Natural killer cell (primary cell): ENCODE measurements around the gene SERPINB4. TPM values are rescaled to one million over a fixed set of nuclear protein-coding genes. Genes with fewer than 3 reads are reported as not detected.
"Not testable (repeated sequence)": the region's sequence is repeated elsewhere in the genome, so short reads cannot be mapped to it uniquely, and the experiment has no call there.

Experiments used
- ATAC-seq, 3 donors: fragments of 150-1000 bp in 2 of 3; fragments of 200-7000 bp in 1 of 3; cut with Tn5 transposase; 1 replicate in 1 of 3; 2 replicates in 2 of 3; pipeline ENCODE4 v1.10.0; 2021; ENCODE audit warnings: mild to moderate bottlenecking in 2 of 3, moderate library complexity in 2 of 3
- DNase-seq, 2 donors: peaks; one replicate each; pipeline versions ENCODE4 v3.0.0 to v3.0.0-alpha.2; 2013 to 2021; ENCODE audit warnings: mixed read lengths in 1 of 2
- H3K27ac ChIP-seq: one replicate; pipeline ENCODE4 v1.5.1; 2013; ENCODE audit warnings: mild to moderate bottlenecking, low read length
- H3K27me3 ChIP-seq: one replicate; pipeline ENCODE4 v1.6.1; 2013; ENCODE audit warnings: low read length; ENCODE audit not compliant: control insufficient read depth, insufficient read depth
- H3K36me3 ChIP-seq: one replicate; pipeline ENCODE4 v1.6.1; 2013; ENCODE audit warnings: low read length; ENCODE audit not compliant: control insufficient read depth, insufficient read depth
- H3K4me1 ChIP-seq: one replicate; pipeline ENCODE4 v1.6.1; 2013; ENCODE audit warnings: low read length; ENCODE audit not compliant: control insufficient read depth, insufficient read depth
- H3K4me3 ChIP-seq: one replicate; pipeline ENCODE4 v1.5.1; 2013; ENCODE audit warnings: low read length
- H3K9me3 ChIP-seq: one replicate; pipeline ENCODE4 v1.6.1; 2013; ENCODE audit warnings: low read length; ENCODE audit not compliant: control insufficient read depth, insufficient read depth
- H3K27ac Mint-ChIP-seq, 2 donors: one replicate each; pipeline ENCODE4 v1.8.0; 2022; ENCODE audit warnings: mild to moderate bottlenecking in 2 of 2, mixed read lengths in 2 of 2, moderate library complexity in 1 of 2
- H3K27me3 Mint-ChIP-seq, 2 donors: one replicate each; pipeline ENCODE4 v1.8.0; 2022; ENCODE audit warnings: low read depth in 2 of 2, mixed read lengths in 2 of 2
- H3K36me3 Mint-ChIP-seq: one replicate; pipeline ENCODE4 v1.8.0; 2022; ENCODE audit warnings: mixed read lengths
- H3K4me1 Mint-ChIP-seq, 2 donors: one replicate each; pipeline ENCODE4 v1.8.0; 2022; ENCODE audit warnings: mixed read lengths in 2 of 2
- H3K4me3 Mint-ChIP-seq: one replicate; pipeline ENCODE4 v1.8.0; 2022; ENCODE audit warnings: mild to moderate bottlenecking, moderate library complexity, mixed read lengths
- H3K9me3 Mint-ChIP-seq, 2 donors: one replicate each; pipeline ENCODE4 v1.8.0; 2022; ENCODE audit warnings: mixed read lengths in 2 of 2
- WGBS: methylation state at CpG from one replicate; pipeline ENCODE4 v1.1.7; 2013; ENCODE audit warnings: missing lambda C conversion rate; ENCODE audit not compliant: insufficient coverage; 5-methylcytosine and 5-hydroxymethylcytosine counted together
- intact Hi-C: fragments of 100-400 bp; cut with micrococcal nuclease; formaldehyde crosslinking; loops from one replicate; pipeline ENCODE4 v1.14.2; 2022
- total RNA-seq, 4 donors: library from RNA; stranded (reverse); fragments of 120-200 nt in 1 of 4; gene quantifications; one replicate each; pipeline versions ENCODE4 v1.2.3 to v1.2.4, GENCODE V29; 2013 to 2022
- TF ChIP-seq, protein P1 (sequence below): fragments of 200-600 bp; IDR thresholded peaks from one replicate; pipeline ENCODE4 v1.8.0; 2022; ENCODE audit warnings: antibody characterized with exemption

SERPINB4 gene
- total RNA-seq, 3 donors from 2014 or later (not counting 1 experiment from before 2014, with no cell fraction given): not detected

DNA sequence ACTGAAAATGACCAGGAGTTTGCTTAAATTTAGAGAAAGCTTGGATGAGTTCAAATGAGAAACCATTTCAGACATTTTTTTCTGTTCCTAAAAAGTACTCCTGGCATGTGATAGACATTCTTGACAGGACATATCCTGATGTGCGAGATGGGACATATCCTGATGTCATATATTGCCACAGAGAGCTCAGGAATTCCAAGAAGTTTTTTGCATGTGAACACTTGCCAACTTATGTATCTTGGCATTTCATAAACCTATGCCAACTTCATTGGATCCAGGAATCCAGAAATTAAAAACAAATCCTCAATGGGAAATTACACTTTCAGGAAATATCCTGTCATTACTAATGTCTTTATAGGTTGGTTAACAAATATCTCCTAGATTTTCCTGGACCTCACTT is 20.5 kb upstream of the SERPINB4 start:
- Mint-ChIP-seq H3K36me3 (no peaks in the 10 kb centered on the region), H3K27ac (no peak overlapping the region), H3K27me3 (peaks cover 0 to 1% of the 10 kb centered on the region in 2 donors), H3K4me1 (no peaks in the 10 kb centered on the region), H3K9me3 (peaks cover 6 to 14% of the 10 kb centered on the region in 2 donors), H3K4me3 (no peak overlapping the region)
- no peak for ATAC-seq
- no peak for DNase-seq
- intact Hi-C loops: no loop called here
- 94% methylated on average over 1 of the region's 1 CpG for WGBS
- no peaks in the 10 kb centered on the region for H3K36me3 ChIP-seq
- no peaks in the 10 kb centered on the region for H3K4me1 ChIP-seq
- no peaks in the 10 kb centered on the region for H3K27me3 ChIP-seq
- TF ChIP-seq, protein P1, sequence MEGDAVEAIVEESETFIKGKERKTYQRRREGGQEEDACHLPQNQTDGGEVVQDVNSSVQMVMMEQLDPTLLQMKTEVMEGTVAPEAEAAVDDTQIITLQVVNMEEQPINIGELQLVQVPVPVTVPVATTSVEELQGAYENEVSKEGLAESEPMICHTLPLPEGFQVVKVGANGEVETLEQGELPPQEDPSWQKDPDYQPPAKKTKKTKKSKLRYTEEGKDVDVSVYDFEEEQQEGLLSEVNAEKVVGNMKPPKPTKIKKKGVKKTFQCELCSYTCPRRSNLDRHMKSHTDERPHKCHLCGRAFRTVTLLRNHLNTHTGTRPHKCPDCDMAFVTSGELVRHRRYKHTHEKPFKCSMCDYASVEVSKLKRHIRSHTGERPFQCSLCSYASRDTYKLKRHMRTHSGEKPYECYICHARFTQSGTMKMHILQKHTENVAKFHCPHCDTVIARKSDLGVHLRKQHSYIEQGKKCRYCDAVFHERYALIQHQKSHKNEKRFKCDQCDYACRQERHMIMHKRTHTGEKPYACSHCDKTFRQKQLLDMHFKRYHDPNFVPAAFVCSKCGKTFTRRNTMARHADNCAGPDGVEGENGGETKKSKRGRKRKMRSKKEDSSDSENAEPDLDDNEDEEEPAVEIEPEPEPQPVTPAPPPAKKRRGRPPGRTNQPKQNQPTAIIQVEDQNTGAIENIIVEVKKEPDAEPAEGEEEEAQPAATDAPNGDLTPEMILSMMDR: no peak
- no peak overlapping the region for H3K4me3 ChIP-seq
- H3K9me3 ChIP-seq: no peaks in the 10 kb centered on the region
- H3K27ac ChIP-seq: no peak overlapping the region

DNA sequence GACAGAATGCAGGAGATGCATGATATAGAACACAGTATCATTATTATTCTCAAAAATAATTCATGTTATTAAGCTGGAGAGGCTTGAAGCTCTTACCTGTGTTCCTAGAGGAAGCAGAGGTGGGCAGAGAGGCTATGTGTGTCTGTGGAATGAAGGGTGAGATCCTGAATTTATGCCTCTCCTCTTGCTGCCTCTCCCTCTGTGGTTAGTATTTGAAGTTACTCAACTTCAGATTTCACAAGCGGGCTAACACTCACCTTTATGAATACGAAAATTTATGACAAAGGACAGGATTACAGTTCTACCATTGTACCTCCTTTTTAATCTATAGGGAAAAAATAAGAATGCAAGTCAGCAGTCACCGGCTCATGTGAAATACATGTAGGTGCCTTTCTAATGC is 17.7 kb upstream of the SERPINB4 start, which contains the start of gene SERPINB3:
SERPINB3 (minus strand) TSS at position 144 of the 400 bp plus-strand sequence. CDS start 677 bp downstream, outside the sequence.
- WGBS: no CpG with 5 or more reads among the region's 3 CpGs

DNA sequence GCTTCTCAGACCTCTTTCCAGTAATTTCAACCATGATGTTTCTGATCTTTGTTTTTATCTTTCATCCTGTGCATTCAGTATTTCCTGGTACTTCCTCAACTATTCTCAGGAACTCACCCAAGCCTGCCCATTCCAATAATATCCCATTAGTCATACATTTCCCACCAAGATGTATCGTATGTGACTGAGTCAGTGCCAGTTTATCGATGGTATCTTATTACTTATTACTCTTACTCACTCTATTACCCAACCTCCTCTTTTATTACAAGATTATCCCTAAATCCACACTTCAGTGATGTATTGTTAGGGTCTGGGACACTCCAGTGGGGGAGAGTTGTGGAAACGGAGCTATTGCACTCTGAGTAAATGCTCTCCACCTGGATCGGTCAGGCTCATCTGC is 14.9 kb upstream of the SERPINB4 start:
- H3K9me3 Mint-ChIP-seq, H3K27me3 ChIP-seq, H3K4me1 Mint-ChIP-seq, H3K9me3 ChIP-seq, H3K4me1 ChIP-seq, DNase-seq, H3K27ac ChIP-seq, H3K4me3 ChIP-seq, H3K27me3 Mint-ChIP-seq, H3K36me3 ChIP-seq, H3K36me3 Mint-ChIP-seq, H3K4me3 Mint-ChIP-seq, H3K27ac Mint-ChIP-seq, ATAC-seq, intact Hi-C loops: not testable (repeated sequence)
- 89% methylated on average over 2 of the region's 4 CpGs for WGBS

More for the DNA sequence above, 17.7 kb upstream of the SERPINB4 start, which contains the start of gene SERPINB3:
- H3K9me3 Mint-ChIP-seq, H3K4me3 Mint-ChIP-seq, H3K4me1 Mint-ChIP-seq, H3K27ac ChIP-seq, H3K27me3 Mint-ChIP-seq, H3K27me3 ChIP-seq, ATAC-seq, intact Hi-C loops, H3K36me3 ChIP-seq, H3K27ac Mint-ChIP-seq, H3K4me3 ChIP-seq, H3K9me3 ChIP-seq, H3K4me1 ChIP-seq, DNase-seq, H3K36me3 Mint-ChIP-seq: not testable (repeated sequence)

DNA sequence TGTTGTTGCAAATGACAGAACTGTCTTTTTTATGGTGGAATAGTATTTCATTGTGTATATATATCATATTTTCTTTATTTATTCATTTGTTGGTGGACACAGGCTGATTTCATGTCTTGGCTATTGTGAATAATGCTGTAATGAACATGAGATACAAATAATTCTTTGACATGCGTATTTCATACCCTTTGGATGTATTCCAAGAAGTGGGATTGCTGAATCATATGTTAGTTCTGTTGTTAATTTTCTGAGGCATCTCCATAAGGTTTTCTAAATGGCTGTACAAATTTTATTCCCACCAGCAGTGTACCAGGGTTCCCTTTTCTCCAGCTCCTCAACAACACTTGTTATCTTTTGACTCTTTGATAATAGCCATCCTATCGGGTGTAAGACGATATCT is 6.2 kb upstream of the SERPINB4 start:
- H3K27me3 ChIP-seq, H3K36me3 Mint-ChIP-seq, H3K27ac Mint-ChIP-seq, H3K4me1 Mint-ChIP-seq, ATAC-seq, H3K27ac ChIP-seq, H3K4me3 Mint-ChIP-seq, H3K4me3 ChIP-seq, intact Hi-C loops, H3K4me1 ChIP-seq, H3K36me3 ChIP-seq, DNase-seq, H3K9me3 Mint-ChIP-seq, H3K9me3 ChIP-seq: not testable (repeated sequence)
- peaks cover 3 to 15% of the 10 kb centered on the region in 2 donors for H3K27me3 Mint-ChIP-seq
- WGBS: 96% methylated on average over 3 of the region's 3 CpGs

DNA sequence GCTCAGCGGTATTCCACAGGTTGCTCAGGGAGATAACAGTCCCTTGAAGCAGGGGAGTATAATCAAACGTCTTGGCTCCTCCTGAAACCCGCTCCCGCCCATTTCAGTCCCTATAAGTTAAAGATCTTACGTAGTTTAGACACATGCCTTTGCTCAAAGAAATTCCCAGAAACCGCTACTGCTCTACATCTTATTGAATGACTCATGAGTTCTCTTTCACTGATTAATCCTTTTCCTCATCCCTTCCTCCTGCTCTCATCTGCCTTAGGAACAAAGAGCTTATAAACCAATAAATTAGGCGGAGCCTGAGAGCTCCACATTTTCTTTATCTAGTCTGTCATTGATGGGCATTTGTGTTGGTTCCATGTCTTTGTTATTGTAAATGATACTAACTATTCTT is 4.2 kb upstream of the SERPINB4 start:
- no peak overlapping the region for H3K27ac Mint-ChIP-seq
- H3K9me3 Mint-ChIP-seq: no peaks in the 10 kb centered on the region
- TF ChIP-seq, protein P1: no peak
- H3K4me3 ChIP-seq: no peak overlapping the region
- H3K27ac ChIP-seq: no peak overlapping the region
- H3K4me3 Mint-ChIP-seq: no peak overlapping the region
- WGBS: 64% methylated on average over 6 of the region's 7 CpGs
- no peak for DNase-seq
- H3K27me3 ChIP-seq: no peaks in the 10 kb centered on the region
- H3K4me1 Mint-ChIP-seq: no peaks in the 10 kb centered on the region
- no peaks in the 10 kb centered on the region for H3K9me3 ChIP-seq
- no peaks in the 10 kb centered on the region for H3K36me3 ChIP-seq
- no peaks in the 10 kb centered on the region for H3K36me3 Mint-ChIP-seq
- no peaks in the 10 kb centered on the region for H3K4me1 ChIP-seq
- peaks cover 3 to 15% of the 10 kb centered on the region in 2 donors for H3K27me3 Mint-ChIP-seq
- intact Hi-C loops: no loop called here
- ATAC-seq: no peak
